ENCODE measurements around the gene RNPS1.
A peak's percentile ranks its signal among the peaks of the same experiment; 100 is the strongest.

RNPS1 gene

DNA sequence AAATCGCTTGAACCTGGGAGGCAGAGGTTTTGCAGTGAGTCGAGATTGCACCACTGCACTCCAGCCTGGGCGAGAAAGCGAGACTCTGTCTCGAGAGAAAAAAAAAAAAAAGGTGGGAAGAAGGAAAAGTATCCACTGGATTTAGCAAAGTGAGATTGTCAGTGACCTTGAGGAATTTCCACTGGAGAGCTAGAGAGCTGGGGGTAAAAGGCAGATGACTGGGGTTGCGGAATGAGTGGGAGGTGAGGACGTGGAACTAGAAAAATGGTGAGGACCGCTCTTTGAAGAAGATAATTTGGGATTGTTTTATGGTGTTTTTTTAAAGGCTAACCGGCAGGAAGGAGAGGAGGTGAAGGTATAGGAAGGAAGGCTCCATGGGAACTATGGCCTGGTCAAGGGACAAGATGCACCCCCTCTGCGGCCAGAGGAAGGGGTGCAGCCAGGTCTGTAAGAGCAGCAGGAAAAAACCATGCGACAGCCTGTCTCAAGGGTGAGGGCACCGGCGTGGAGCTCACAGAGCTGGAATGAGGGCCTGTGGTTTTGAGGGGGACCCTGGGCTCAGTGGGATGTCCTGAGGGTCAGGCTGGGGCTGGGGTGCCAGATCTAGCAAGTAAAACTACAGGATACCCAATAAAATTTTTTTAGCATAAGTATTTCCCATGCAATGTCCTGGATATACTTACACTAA is 63.4 kb downstream of the RNPS1 start:
- Histone ChIP-seq H3K27me3 (replicated peaks; ENCODE audit: control insufficient read depth, insufficient read depth, low read length) (no peaks in the 10 kb centered on the region), H3K4me3 (replicated peaks; ENCODE audit: low read depth, low read length) (peak overlapping the region; percentile 88), H3K36me3 (ENCODE audit: control insufficient read depth, insufficient read depth, low read length) (peaks cover 14% of the 10 kb centered on the region)
- DNase-seq (ENCODE audit: extremely low read depth, insufficient read length): no peak
- TF ChIP-seq, protein P1, sequence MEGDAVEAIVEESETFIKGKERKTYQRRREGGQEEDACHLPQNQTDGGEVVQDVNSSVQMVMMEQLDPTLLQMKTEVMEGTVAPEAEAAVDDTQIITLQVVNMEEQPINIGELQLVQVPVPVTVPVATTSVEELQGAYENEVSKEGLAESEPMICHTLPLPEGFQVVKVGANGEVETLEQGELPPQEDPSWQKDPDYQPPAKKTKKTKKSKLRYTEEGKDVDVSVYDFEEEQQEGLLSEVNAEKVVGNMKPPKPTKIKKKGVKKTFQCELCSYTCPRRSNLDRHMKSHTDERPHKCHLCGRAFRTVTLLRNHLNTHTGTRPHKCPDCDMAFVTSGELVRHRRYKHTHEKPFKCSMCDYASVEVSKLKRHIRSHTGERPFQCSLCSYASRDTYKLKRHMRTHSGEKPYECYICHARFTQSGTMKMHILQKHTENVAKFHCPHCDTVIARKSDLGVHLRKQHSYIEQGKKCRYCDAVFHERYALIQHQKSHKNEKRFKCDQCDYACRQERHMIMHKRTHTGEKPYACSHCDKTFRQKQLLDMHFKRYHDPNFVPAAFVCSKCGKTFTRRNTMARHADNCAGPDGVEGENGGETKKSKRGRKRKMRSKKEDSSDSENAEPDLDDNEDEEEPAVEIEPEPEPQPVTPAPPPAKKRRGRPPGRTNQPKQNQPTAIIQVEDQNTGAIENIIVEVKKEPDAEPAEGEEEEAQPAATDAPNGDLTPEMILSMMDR (IDR thresholded peaks at IDR 0.05; ENCODE audit: insufficient read depth, low read length, poor library complexity, severe bottlenecking): no peak

Measured in GM06990 (cell line).